Endodermal cell (in vitro differentiated cells): ENCODE results near the gene NLRP9. TPM values are rescaled to one million over a fixed set of nuclear protein-coding genes. Genes with fewer than 3 reads are reported as not detected.
A peak's percentile ranks its signal among the peaks of the same experiment; 100 is the strongest.

Experiments
- DNase-seq: peaks from one replicate; pipeline ENCODE4 v3.0.0-alpha.2; 2017
- H3K27ac ChIP-seq: 2 replicates; pipeline ENCODE4 v1.5.1; 2013; ENCODE audit warnings: mild to moderate bottlenecking, low read depth, low read length, moderate library complexity
- H3K27me3 ChIP-seq: 2 replicates; pipeline ENCODE4 v1.6.1; 2013; ENCODE audit warnings: mild to moderate bottlenecking, low read length, moderate library complexity; ENCODE audit not compliant: insufficient read depth, control insufficient read depth, poor library complexity, severe bottlenecking
- H3K36me3 ChIP-seq: 2 replicates; pipeline ENCODE4 v1.7.0; 2013; ENCODE audit warnings: mild to moderate bottlenecking, low read length, moderate library complexity; ENCODE audit not compliant: control insufficient read depth, insufficient read depth
- H3K4me1 ChIP-seq: one replicate; pipeline ENCODE4 v1.7.0; 2013; ENCODE audit warnings: low read length; ENCODE audit not compliant: control insufficient read depth, insufficient read depth
- H3K4me3 ChIP-seq: 2 replicates; pipeline ENCODE4 v1.5.1; 2013; ENCODE audit warnings: mild to moderate bottlenecking, low read length, moderate library complexity
- H3K9ac ChIP-seq: 2 replicates; pipeline ENCODE4 v1.6.1; 2013; ENCODE audit warnings: mild to moderate bottlenecking, low read length, moderate library complexity; ENCODE audit not compliant: poor library complexity, severe bottlenecking; ENCODE audit errors: extremely low read depth
- H3K9me3 ChIP-seq: 2 replicates; pipeline ENCODE4 v1.6.1; 2013; ENCODE audit warnings: mild to moderate bottlenecking, low read length, moderate library complexity; ENCODE audit not compliant: control insufficient read depth
- H3K27ac Mint-ChIP-seq: 2 replicates; pipeline ENCODE4 v1.8.0; 2020; ENCODE audit warnings: mixed read lengths
- H3K27me3 Mint-ChIP-seq: 2 replicates; pipeline ENCODE4 v1.8.0; 2021; ENCODE audit warnings: mild to moderate bottlenecking, mixed read lengths; ENCODE audit not compliant: insufficient read depth
- H3K36me3 Mint-ChIP-seq: 2 replicates; pipeline ENCODE4 v1.8.0; 2020; ENCODE audit warnings: low read depth, mixed read lengths
- H3K4me1 Mint-ChIP-seq: 2 replicates; pipeline ENCODE4 v1.8.0; 2020; ENCODE audit warnings: mixed read lengths
- H3K4me3 Mint-ChIP-seq: 2 replicates; pipeline ENCODE4 v1.8.0; 2020; ENCODE audit warnings: mild to moderate bottlenecking, moderate library complexity, mixed read lengths
- H3K9me3 Mint-ChIP-seq: 2 replicates; pipeline ENCODE4 v1.8.0; 2020; ENCODE audit warnings: mild to moderate bottlenecking, mixed read lengths
- WGBS, 2 experiments: methylation state at CpG; one replicate each; pipeline versions ENCODE4 v1.1.5 to v1.1.7; 2013; ENCODE audit warnings: missing lambda C conversion rate in 2 of 2, mixed read lengths in 1 of 2; ENCODE audit not compliant: insufficient coverage in 1 of 2, insufficient read length in 1 of 2; 5-methylcytosine and 5-hydroxymethylcytosine counted together
- total RNA-seq, 2 donors: library from RNA; stranded (reverse); fragmentation: NEBNext Ultra II Directional in 1 of 2; extraction: Animal tissue kit (Norgen Biotek cat#: 25700) in 1 of 2; gene quantifications; 2 replicates in 1 of 2; 3 replicates in 1 of 2; pipeline ENCODE4 v1.2.1, GENCODE V29; 2021
- TF ChIP-seq, protein P1 (sequence below): fragments of 200-600 bp; sonication (generic); conservative IDR thresholded peaks from 2 replicates; pipeline ENCODE4 v1.5.0; 2021; ENCODE audit warnings: antibody characterized with exemption, mild to moderate bottlenecking

The NLRP9 gene
- total RNA-seq, 2 donors from 2014 or later = not detected

- no peaks in the 10 kb centered on the region for H3K27me3 Mint-ChIP-seq
- Histone ChIP-seq H3K4me1 (peaks cover 10% of the 10 kb centered on the region), H3K27ac (no peak overlapping the region), H3K9ac (no peak overlapping the region), H3K4me3 (no peak overlapping the region), H3K27me3 (no peaks in the 10 kb centered on the region), H3K9me3 (no peaks in the 10 kb centered on the region), H3K36me3 (peaks cover 65% of the 10 kb centered on the region)
- TF ChIP-seq, protein P1, sequence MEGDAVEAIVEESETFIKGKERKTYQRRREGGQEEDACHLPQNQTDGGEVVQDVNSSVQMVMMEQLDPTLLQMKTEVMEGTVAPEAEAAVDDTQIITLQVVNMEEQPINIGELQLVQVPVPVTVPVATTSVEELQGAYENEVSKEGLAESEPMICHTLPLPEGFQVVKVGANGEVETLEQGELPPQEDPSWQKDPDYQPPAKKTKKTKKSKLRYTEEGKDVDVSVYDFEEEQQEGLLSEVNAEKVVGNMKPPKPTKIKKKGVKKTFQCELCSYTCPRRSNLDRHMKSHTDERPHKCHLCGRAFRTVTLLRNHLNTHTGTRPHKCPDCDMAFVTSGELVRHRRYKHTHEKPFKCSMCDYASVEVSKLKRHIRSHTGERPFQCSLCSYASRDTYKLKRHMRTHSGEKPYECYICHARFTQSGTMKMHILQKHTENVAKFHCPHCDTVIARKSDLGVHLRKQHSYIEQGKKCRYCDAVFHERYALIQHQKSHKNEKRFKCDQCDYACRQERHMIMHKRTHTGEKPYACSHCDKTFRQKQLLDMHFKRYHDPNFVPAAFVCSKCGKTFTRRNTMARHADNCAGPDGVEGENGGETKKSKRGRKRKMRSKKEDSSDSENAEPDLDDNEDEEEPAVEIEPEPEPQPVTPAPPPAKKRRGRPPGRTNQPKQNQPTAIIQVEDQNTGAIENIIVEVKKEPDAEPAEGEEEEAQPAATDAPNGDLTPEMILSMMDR = no peak
- H3K9me3 Mint-ChIP-seq = no peaks in the 10 kb centered on the region
- H3K36me3 Mint-ChIP-seq = peaks cover 60% of the 10 kb centered on the region
- no peak for DNase-seq
- no peak overlapping the region for H3K4me3 Mint-ChIP-seq
- 84 to 91% methylated on average over 7 of the region's 7 CpGs for WGBS, 2 experiments
- H3K27ac Mint-ChIP-seq = no peak overlapping the region
- peaks cover 12% of the 10 kb centered on the region for H3K4me1 Mint-ChIP-seq
Observed at GRCh38 chr19:55661826-55662225, 76.4 kb downstream of the NLRP9 start.

GRCh38 chr19:55660991-55661390 is 77.2 kb downstream of the NLRP9 start:
- peaks cover 54% of the 10 kb centered on the region for H3K36me3 Mint-ChIP-seq
- Histone ChIP-seq H3K4me1 (peaks cover 7% of the 10 kb centered on the region), H3K4me3 (no peak overlapping the region), H3K36me3 (peaks cover 56% of the 10 kb centered on the region), H3K9ac (no peak overlapping the region), H3K9me3 (no peaks in the 10 kb centered on the region), H3K27me3 (no peaks in the 10 kb centered on the region), H3K27ac (no peak overlapping the region)
- H3K4me1 Mint-ChIP-seq = peaks cover 21% of the 10 kb centered on the region
- H3K9me3 Mint-ChIP-seq = no peaks in the 10 kb centered on the region
- H3K27ac Mint-ChIP-seq = no peak overlapping the region
- no peak for DNase-seq
- H3K27me3 Mint-ChIP-seq = no peaks in the 10 kb centered on the region
- 92 to 96% methylated on average over 10 to 16 of the region's 16 CpGs for WGBS, 2 experiments
- TF ChIP-seq, protein P1 = no peak
- H3K4me3 Mint-ChIP-seq = no peak overlapping the region

DNA sequence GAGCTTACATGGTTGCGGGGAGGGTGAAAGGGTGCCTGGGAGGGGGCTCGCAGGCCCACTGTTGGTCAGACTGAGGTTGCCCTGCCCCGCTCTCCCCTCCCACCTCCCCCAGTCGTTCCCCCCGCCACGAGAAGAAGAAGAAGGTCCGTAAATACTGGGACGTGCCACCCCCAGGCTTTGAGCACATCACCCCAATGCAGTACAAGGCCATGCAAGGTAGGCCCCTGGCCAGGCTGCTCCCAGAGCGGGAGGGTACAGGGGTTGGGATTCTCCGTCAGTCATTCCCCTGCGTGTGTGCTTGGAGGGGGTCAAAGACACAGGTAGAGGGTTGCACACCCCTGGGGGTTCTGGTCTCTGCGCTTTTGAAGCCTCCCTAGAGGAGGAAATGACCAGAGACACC is 77.8 kb downstream of the NLRP9 start:
- no peak overlapping the region for H3K4me3 ChIP-seq
- H3K9me3 ChIP-seq = no peaks in the 10 kb centered on the region
- no peaks in the 10 kb centered on the region for H3K27me3 ChIP-seq
- Mint-ChIP-seq H3K4me1 (peaks cover 22% of the 10 kb centered on the region), H3K9me3 (no peaks in the 10 kb centered on the region), H3K27me3 (no peaks in the 10 kb centered on the region), H3K4me3 (no peak overlapping the region), H3K27ac (peak overlapping the region; percentile 35), H3K36me3 (peaks cover 50% of the 10 kb centered on the region)
- DNase-seq = no peak
- 81 to 98% methylated on average over 3 to 8 of the region's 12 CpGs for WGBS, 2 experiments
- H3K4me1 ChIP-seq = peaks cover 5% of the 10 kb centered on the region
- TF ChIP-seq, protein P1 = no peak
- peaks cover 52% of the 10 kb centered on the region for H3K36me3 ChIP-seq
- H3K9ac ChIP-seq = no peak overlapping the region
- no peak overlapping the region for H3K27ac ChIP-seq
